ENCODE data around the gene GEMIN2.

GEMIN2 gene

DNA sequence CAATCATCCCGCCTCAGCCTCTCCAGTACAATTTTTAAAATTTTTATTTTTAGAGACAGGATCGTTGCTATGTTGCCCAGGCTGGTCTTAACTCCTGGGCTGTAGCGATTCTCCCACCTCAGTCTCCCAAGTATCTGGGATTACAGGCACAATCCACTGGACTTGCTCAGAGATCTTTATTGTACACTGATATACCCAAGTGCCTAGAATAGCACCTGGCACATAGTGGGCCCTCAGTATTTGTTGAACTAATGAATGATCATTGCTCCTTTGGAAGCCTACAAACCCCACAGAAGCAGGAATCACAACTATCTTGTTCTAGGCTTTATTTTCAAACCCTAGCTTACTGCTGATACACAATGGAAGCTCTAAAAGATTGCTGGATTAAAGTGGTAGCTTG, 59.1 kb downstream of the GEMIN2 start:
- no peak for TF ChIP-seq CTCF (IDR thresholded peaks at IDR 0.05; ENCODE audit: control insufficient read depth, extremely low read depth, insufficient read depth)
- no peak for DNase-seq (ENCODE audit: low read depth)
- no peak overlapping the region for H3K4me3 ChIP-seq (ENCODE audit: low read depth, low read length)

- TF ChIP-seq CTCF (IDR thresholded peaks at IDR 0.05; ENCODE audit: control insufficient read depth, extremely low read depth, insufficient read depth): no peak
- peak within 1 kb of the TSS; percentile 74 for H3K4me3 ChIP-seq (ENCODE audit: low read depth, low read length)
- DNase-seq (ENCODE audit: low read depth): peak; percentile 100
These were observed 60.7 kb downstream of the GEMIN2 start, which contains the start of gene PNN for GRCh38 chr14:39174560-39175444. Gene PNN (plus strand): TSS chr14:39175254. CDS start chr14:39175280, 26 bp downstream.

GRCh38 chr14:39175445-39176262, 61.5 kb downstream of the GEMIN2 start:
- no peak for TF ChIP-seq CTCF (IDR thresholded peaks at IDR 0.05; ENCODE audit: control insufficient read depth, extremely low read depth, insufficient read depth)
- H3K4me3 ChIP-seq (ENCODE audit: low read depth, low read length): peak overlapping the region; percentile 74
- DNase-seq (ENCODE audit: low read depth): no peak

DNA sequence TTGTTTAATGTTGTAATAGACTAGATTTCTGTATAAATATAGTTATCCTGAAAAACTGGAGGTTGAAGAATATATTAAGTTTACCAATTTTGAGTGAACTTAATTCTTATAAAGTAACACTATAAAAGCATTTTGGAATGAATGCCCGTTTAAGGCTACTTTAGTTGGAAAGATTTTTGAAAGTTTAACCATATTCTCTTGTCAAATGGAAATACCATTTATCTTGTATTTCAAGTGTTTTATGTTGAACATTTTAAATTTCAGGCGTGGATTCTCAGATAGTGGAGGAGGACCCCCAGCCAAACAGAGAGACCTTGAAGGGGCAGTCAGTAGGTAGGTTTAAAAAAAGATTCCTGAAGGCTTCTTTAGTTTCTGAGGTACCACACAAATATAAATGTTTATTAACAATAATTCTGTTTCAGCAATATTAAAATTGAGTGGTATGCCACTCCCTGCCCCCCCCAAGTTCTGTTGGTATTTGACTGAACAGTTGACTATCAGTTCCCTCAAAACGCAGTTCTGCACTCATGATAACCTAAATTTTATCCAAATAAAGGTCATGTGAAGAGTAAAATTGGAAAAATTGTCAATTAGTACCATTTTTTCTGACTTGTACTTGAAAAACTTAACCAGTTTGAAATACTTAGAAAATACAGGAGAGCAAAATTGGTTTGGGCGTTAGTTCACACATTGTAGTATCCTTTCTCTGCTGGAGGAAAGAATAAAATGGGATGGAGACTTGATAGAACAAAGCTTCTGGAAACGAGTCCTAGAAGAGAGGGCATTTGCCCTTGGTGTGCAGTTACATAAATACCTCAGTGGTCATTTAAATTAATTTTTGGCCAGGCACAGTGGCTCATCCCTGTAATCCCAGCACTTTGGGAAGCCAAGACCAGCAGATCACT, 62.4 kb downstream of the GEMIN2 start:
- no peak for TF ChIP-seq CTCF (IDR thresholded peaks at IDR 0.05; ENCODE audit: control insufficient read depth, extremely low read depth, insufficient read depth)
- peak overlapping the region; percentile 74 for H3K4me3 ChIP-seq (ENCODE audit: low read depth, low read length)
- no peak for DNase-seq (ENCODE audit: low read depth)

DNA sequence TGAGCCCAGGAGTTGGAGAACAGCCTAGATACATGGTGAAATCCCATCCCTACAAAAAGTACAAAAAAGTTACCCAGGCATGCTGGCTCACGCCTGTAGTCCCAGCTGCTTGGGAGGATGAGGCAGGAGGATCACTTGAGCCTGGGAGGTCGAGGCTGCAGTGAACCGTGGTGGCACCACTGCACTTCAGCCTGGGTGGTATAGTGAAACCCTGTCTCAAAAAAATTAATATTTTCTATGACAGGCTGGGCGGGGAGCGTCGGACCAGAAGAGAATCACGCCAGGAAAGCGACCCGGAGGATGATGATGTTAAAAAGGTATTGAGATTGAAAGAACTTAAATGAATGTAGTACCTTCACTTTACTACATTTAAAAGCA, 63.0 kb downstream of the GEMIN2 start:
- no peak overlapping the region for H3K4me3 ChIP-seq (ENCODE audit: low read depth, low read length)
- no peak for DNase-seq (ENCODE audit: low read depth)
- no peak for TF ChIP-seq CTCF (IDR thresholded peaks at IDR 0.05; ENCODE audit: control insufficient read depth, extremely low read depth, insufficient read depth)

GRCh38 chr14:39179042-39179441, 64.9 kb downstream of the GEMIN2 start:
- no peak for TF ChIP-seq CTCF (IDR thresholded peaks at IDR 0.05; ENCODE audit: control insufficient read depth, extremely low read depth, insufficient read depth)

More at GRCh38 chr14:39179042-39179441, 64.9 kb downstream of the GEMIN2 start:
- no peak for DNase-seq (ENCODE audit: low read depth)
- no peak overlapping the region for H3K4me3 ChIP-seq (ENCODE audit: low read depth, low read length)

Measured in LNCaP clone FGC (cell line).